Measurements from ENCODE around the gene NDC80. TPM values are rescaled to one million over a fixed set of nuclear protein-coding genes. Genes with fewer than 3 reads are reported as not detected.

Gene NDC80
- total and polyA plus RNA-seq, 9 of the 15 experiments (the other 6 are each of a cell fraction or from before 2014, with no cell fraction given): 65.2 to 97.9 (median 83.3) TPM

DNA sequence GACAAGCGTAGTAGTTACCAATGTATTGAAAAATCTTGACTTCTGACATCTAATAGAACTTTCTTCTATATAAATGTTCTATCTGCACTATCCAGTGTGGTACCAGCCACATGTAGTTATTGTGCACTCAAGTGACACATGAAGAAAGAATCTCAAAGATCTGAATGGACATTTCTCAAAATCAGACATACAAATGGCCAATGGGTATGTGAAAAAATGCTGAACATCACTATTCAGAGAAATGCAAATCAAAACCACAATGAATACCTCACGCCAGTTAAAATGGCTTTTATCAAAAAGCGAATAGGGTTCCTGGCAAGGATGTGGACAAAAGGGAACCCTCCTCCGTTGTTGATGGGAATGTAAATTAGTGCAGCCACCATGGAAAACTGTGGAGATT lies 46.7 kb downstream of the NDC80 start:
- ATAC-seq (no peak), DNase-seq (ENCODE audit: extremely low read depth in 1 of 4, low spot score in 3 of 4) (no peak), FAIRE-seq (no peak)
- no peaks in the 10 kb centered on the region for H3K9me3 ChIP-seq (replicated peaks; ENCODE audit: control insufficient read depth, insufficient read depth, low read depth, low read length)
- no peaks in the 10 kb centered on the region for H3K4me1 ChIP-seq (replicated peaks in 1 of 2; ENCODE audit: control insufficient read depth in 2 of 2, insufficient read depth in 2 of 2, low read length in 2 of 2)
- no peak overlapping the region for H3K4me2 ChIP-seq (ENCODE audit: insufficient read depth, low read length)
- no peak overlapping the region for H3K4me3 ChIP-seq
- BruUV-seq (replicated peaks): no TSS peak
- intact Hi-C loops (cut with micrococcal nuclease) (no loop called here), in situ Hi-C loops (cut with MboI) (no loop called here)
- POLR2A ChIA-PET: interaction anchor here (1.3 to 1.6 kb wide), 2 partner anchors 10 to 14 kb away, joined by 4 read pairs; no protein-coding TSS in a partner anchor
- H3K36me3 ChIP-seq (ENCODE audit: control insufficient read depth, insufficient read depth, low read length): peaks cover 24% of the 10 kb centered on the region; the same call in 2 of the 3 replicates
- H2AFZ ChIP-seq (ENCODE audit: low read depth, low read length): no peak overlapping the region
- 77% methylated on average over 4 of the region's 4 CpGs for WGBS (ENCODE audit: insufficient coverage, low coverage, missing lambda C conversion rate)
- H3K9ac ChIP-seq (ENCODE audit: insufficient read depth in 1 of 2, low read depth in 2 of 2, low read length in 2 of 2): no peak overlapping the region
- no peaks in the 10 kb centered on the region for H3K27me3 ChIP-seq (ENCODE audit: control insufficient read depth in 2 of 2, insufficient read depth in 2 of 2, low read length in 2 of 2)
- CTCF ChIA-PET (ENCODE audit: low intra/inter-chr PET ratio): no interaction called here
- no peaks in the 10 kb centered on the region for H3K79me2 ChIP-seq (ENCODE audit: control insufficient read depth, insufficient read depth, low read length)
- TF ChIP-seq KDM1A (IDR thresholded peaks at IDR 0.05): no peak
- no peak for TF ChIP-seq SP2 (IDR thresholded peaks at IDR 0.05; ENCODE audit: extremely low read depth, low read depth, low read length, poor library complexity, severe bottlenecking)
- TF ChIP-seq, protein P1, sequence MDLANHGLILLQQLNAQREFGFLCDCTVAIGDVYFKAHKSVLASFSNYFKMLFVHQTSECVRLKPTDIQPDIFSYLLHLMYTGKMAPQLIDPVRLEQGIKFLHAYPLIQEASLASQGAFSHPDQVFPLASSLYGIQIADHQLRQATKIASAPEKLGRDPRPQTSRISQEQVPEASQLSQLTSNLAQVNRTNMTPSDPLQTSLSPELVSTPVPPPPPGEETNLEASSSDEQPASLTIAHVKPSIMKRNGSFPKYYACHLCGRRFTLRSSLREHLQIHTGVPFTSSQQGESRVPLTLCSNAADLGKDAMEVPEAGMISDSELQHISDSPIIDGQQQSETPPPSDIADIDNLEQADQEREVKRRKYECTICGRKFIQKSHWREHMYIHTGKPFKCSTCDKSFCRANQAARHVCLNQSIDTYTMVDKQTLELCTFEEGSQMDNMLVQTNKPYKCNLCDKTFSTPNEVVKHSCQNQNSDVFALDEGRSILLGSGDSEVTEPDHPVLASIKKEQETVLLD (IDR thresholded peaks at IDR 0.05): no peak
- TF ChIP-seq STAT5A (IDR thresholded peaks at IDR 0.05; ENCODE audit: borderline replicate concordance, low read length): no peak
- no peak for TF ChIP-seq KLF6 (CRISPR knock-in tag; IDR thresholded peaks at IDR 0.05; ENCODE audit: borderline replicate concordance)
- TF ChIP-seq ZNF347 (CRISPR knock-in tag; IDR thresholded peaks at IDR 0.05; ENCODE audit: low read depth): no peak
- TF ChIP-seq, protein P2, sequence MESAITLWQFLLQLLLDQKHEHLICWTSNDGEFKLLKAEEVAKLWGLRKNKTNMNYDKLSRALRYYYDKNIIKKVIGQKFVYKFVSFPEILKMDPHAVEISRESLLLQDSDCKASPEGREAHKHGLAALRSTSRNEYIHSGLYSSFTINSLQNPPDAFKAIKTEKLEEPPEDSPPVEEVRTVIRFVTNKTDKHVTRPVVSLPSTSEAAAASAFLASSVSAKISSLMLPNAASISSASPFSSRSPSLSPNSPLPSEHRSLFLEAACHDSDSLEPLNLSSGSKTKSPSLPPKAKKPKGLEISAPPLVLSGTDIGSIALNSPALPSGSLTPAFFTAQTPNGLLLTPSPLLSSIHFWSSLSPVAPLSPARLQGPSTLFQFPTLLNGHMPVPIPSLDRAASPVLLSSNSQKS (CRISPR knock-in tag; IDR thresholded peaks at IDR 0.05): no peak
- no peak for TF ChIP-seq GATAD2A (IDR thresholded peaks at IDR 0.05)
- TF ChIP-seq, protein P3, sequence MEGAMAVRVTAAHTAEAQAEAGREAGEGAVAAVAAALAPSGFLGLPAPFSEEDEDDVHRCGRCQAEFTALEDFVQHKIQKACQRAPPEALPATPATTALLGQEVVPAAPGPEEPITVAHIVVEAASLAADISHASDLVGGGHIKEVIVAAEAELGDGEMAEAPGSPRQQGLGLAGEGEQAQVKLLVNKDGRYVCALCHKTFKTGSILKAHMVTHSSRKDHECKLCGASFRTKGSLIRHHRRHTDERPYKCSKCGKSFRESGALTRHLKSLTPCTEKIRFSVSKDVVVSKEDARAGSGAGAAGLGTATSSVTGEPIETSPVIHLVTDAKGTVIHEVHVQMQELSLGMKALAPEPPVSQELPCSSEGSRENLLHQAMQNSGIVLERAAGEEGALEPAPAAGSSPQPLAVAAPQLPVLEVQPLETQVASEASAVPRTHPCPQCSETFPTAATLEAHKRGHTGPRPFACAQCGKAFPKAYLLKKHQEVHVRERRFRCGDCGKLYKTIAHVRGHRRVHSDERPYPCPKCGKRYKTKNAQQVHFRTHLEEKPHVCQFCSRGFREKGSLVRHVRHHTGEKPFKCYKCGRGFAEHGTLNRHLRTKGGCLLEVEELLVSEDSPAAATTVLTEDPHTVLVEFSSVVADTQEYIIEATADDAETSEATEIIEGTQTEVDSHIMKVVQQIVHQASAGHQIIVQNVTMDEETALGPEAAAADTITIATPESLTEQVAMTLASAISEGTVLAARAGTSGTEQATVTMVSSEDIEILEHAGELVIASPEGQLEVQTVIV (CRISPR knock-in tag; IDR thresholded peaks at IDR 0.05; ENCODE audit: borderline replicate concordance): no peak
- no peak for TF ChIP-seq ZNF253 (CRISPR knock-in tag; conservative IDR thresholded peaks at IDR 0.05)
- TF ChIP-seq, protein P4, sequence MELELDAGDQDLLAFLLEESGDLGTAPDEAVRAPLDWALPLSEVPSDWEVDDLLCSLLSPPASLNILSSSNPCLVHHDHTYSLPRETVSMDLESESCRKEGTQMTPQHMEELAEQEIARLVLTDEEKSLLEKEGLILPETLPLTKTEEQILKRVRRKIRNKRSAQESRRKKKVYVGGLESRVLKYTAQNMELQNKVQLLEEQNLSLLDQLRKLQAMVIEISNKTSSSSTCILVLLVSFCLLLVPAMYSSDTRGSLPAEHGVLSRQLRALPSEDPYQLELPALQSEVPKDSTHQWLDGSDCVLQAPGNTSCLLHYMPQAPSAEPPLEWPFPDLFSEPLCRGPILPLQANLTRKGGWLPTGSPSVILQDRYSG (tag; conservative IDR thresholded peaks at IDR 0.05; ENCODE audit: low read depth): no peak
- TF ChIP-seq, protein P5, sequence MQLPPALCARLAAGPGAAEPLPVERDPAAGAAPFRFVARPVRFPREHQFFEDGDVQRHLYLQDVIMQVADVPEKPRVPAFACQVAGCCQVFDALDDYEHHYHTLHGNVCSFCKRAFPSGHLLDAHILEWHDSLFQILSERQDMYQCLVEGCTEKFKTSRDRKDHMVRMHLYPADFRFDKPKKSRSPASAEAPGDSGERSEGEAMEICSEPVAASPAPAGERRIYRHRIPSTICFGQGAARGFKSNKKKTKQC (CRISPR knock-in tag; IDR thresholded peaks at IDR 0.05): no peak
- no peak for TF ChIP-seq EZH2 (IDR thresholded peaks at IDR 0.05; ENCODE audit: borderline replicate concordance, low read depth, low read length)
- TF ChIP-seq ZC3H4 (CRISPR knock-in tag; IDR thresholded peaks at IDR 0.05; ENCODE audit: borderline replicate concordance): no peak
- TF ChIP-seq KLF1 (tag; IDR thresholded peaks at IDR 0.05): no peak
- no peaks in the 10 kb centered on the region for H4K20me1 ChIP-seq (replicated peaks; ENCODE audit: control insufficient read depth, insufficient read depth, low read length)
- no peaks in the 10 kb centered on the region for H3K9me1 ChIP-seq (ENCODE audit: control insufficient read depth, insufficient read depth, low read length)
- no peak overlapping the region for H3K27ac ChIP-seq (ENCODE audit: extremely low read depth, low read depth, low read length)

Measured in K562 (cell line).